Activated CD4-positive, alpha-beta T cell treated with anti-CD3 and anti-CD28 coated beads for 24 hours (primary cell): ENCODE measurements around the gene DDN.

ENCODE experiments used
- DNase-seq, 2 donors: peaks; one replicate each; pipeline ENCODE4 v3.0.0-alpha.2; 2020; ENCODE audit warnings: low read depth in 2 of 2

DDN gene

GRCh38 chr12:48966177-48966895 lies 32.8 kb downstream of the DDN start:
- no peak for DNase-seq

GRCh38 chr12:48965298-48965838 lies 33.8 kb downstream of the DDN start:
- DNase-seq, result no peak

- no peak for DNase-seq
Observed at GRCh38 chr12:48961801-48962200, 37.4 kb downstream of the DDN start.

- DNase-seq, result no peak
Observed at GRCh38 chr12:48961331-48961730, 37.8 kb downstream of the DDN start.

GRCh38 chr12:48960834-48961233 lies 38.3 kb downstream of the DDN start:
- no peak for DNase-seq

GRCh38 chr12:48958049-48958388 lies 41.2 kb downstream of the DDN start:
- no peak for DNase-seq

GRCh38 chr12:48957141-48958048 lies 41.8 kb downstream of the DDN start, which contains the start of gene ARF3:
TSS of gene ARF3 (minus strand) at chr12:48957487. CDS start at chr12:48941095, 16,392 bp downstream.
- DNase-seq, result peak; percentile 88 to 89

- DNase-seq, result no peak
Observed at GRCh38 chr12:48956279-48957140, 42.7 kb downstream of the DDN start.

GRCh38 chr12:48954841-48955501 lies 44.2 kb downstream of the DDN start:
- DNase-seq, result no peak

GRCh38 chr12:48954061-48954460 lies 45.1 kb downstream of the DDN start:
- DNase-seq, result no peak

- DNase-seq, result no peak
Observed at GRCh38 chr12:48952691-48953090, 46.5 kb downstream of the DDN start.

- DNase-seq, result no peak
Observed at GRCh38 chr12:48947727-48948126, 51.4 kb downstream of the DDN start.

- no peak for DNase-seq
Observed at GRCh38 chr12:48946943-48947342, 52.2 kb downstream of the DDN start.

- no peak for DNase-seq
Observed at GRCh38 chr12:48946205-48946604, 53.0 kb downstream of the DDN start.
